CD4-positive, alpha-beta T cell treated with Interleukin-21 for 1 hour (primary cell): Measurements from ENCODE around the gene VTCN1.

ENCODE experiments used
- DNase-seq: peaks from one replicate; pipeline ENCODE4 v3.0.0-alpha.2; 2020

VTCN1 gene

GRCh38 chr1:117208580-117208979 is 2.1 kb downstream of the VTCN1 start:
- DNase-seq, result no peak

DNA sequence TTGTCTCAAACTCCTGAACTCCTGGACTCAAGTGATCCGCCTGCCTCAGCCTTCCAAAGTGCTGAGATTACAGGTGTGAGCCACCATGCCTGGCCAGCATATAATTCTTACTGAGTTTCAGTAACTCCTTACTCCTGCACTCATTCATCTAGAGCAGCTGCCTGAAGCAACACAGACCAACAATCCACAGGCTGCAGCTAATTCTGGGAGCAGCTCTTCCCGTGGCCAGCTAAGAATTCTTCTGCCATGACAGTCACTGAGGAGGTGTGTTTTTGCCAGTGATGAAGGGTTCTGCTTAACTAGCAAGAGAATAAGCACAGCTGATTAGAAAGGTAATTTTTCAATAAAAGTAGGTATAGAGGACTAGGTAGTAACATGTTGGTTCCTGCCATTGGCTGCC is 5.4 kb downstream of the VTCN1 start:
- DNase-seq, result no peak

GRCh38 chr1:117201808-117202207 is 8.9 kb downstream of the VTCN1 start:
- no peak for DNase-seq

- DNase-seq, result no peak
These were observed 12.6 kb downstream of the VTCN1 start for GRCh38 chr1:117198097-117198496.

DNA sequence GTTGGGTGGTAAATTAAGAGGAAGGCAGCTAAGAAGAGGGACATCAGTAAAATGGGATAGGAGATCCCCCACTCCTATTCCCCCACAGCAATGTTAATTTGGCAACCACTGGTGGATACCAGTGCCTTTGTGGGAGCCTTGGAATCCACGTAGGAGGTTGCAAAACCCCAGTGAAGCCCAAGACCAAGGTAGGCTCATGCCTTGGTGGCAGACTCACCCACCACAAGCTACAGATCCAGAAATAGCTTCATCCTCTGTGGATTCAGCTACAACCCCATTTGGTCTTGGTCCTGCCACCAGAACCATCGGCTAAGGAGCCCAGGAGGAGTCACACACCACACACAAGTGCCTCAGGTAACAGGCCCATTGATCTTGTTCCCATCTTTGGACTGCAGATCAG is 21.0 kb downstream of the VTCN1 start:
- DNase-seq, result no peak

- DNase-seq, result no peak
These were observed 21.8 kb downstream of the VTCN1 start for GRCh38 chr1:117188816-117189437.

GRCh38 chr1:117188170-117188815 is 22.4 kb downstream of the VTCN1 start:
- no peak for DNase-seq

- no peak for DNase-seq
These were observed 27.6 kb downstream of the VTCN1 start for GRCh38 chr1:117183112-117183511.

DNA sequence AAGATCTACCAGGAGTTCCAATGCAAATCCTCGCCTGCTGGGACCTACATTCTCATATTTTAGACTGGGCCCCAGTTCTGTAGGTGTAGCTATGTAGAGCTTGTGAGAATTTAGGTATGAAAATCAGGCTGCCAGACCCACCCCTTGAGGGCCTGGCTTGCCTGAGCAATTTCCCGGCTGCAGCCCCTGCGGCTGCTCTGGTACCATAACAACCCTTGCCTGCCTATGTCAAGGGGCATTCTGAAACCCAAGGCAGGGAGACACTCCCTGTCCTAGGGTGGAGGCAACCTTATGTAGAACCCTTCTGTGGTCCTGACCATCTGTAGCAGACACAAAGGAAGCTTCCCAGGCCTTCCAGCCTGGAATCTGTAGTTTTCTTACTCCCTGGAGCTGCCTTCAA is 28.4 kb downstream of the VTCN1 start:
- DNase-seq, result no peak

DNA sequence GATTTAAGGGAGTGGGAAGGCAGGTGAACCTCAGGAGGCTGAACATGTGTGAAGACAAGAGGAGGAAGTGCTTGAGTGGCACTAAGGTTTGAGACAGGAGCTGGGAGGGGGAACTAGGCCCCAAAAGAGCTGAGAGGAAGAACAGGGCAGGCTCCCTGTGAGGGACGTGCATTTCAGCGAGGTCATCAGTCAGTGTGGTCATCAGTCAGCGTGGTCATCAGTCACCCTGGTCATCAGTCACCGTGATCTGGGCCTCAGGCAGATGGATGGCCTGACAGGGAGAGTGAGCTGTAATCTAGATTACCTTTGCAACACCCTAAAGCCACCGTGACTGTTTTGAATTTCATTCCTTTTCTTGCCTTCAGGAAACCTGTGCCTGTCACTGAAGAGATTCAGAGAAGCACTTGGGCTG is 29.1 kb downstream of the VTCN1 start:
- DNase-seq, result no peak

- no peak for DNase-seq
These were observed 30.4 kb downstream of the VTCN1 start for GRCh38 chr1:117180147-117180967.

DNA sequence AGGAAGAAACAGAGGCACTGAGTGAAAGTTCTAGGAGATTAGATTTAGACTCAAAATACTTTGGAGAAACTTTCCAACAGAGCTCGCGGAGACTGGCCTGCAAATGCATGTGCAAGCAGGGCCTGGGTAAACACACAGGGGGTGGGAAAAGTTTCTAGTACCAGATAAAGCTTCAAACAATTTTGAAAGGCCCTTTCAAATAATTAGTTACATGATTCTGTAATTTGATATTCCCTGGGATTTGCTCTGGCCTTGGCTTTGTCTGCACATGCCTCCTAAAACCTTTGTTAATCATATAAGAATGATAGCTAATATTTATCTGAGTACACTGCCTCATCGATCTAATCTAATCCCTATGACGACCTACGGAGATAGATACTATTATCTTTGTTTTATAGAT is 31.3 kb downstream of the VTCN1 start:
- DNase-seq, result no peak

- DNase-seq, result no peak
These were observed 32.0 kb downstream of the VTCN1 start for GRCh38 chr1:117178756-117179155.

GRCh38 chr1:117177376-117177775 is 33.4 kb downstream of the VTCN1 start:
- no peak for DNase-seq

GRCh38 chr1:117176579-117176978 is 34.1 kb downstream of the VTCN1 start:
- no peak for DNase-seq

DNA sequence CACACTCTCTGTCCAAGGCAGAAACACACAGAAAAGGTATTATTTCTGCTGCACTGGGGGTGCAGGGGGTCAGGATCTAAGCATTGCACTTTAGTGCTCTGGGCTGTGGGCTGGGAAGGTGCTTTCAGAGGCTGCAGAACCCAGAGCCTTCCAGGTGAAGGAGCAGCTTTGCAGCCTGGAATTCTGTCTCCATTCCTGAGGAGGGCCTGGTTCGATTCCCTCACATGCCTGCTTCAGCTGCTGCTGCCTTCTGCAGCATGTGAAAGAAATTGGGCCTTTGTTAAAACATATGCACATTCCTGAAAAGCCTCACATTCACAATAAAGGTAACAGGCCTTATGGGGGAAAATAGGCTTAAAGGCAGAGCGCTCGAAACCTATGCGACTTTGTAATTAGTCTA is 35.9 kb downstream of the VTCN1 start:
- no peak for DNase-seq

DNA sequence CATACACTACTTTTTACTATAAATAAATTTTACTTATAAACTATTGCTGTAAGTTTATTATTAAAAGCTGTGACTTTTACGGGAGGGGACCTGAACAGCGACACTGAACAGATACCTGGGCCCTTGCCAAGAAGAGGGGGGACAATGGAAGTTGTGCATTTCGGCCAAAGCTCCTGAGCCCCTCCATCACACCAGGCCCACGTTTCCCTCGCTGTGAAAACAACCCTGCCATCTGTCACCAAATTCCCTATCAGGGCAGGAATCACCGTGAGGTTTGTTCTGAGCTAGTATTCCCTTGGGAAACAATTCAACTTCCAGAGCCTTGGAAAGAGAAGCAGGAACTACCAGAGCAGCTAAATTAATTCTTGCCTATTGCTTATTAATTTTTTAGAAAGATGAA is 37.0 kb downstream of the VTCN1 start:
- no peak for DNase-seq

GRCh38 chr1:117173006-117173405 is 37.7 kb downstream of the VTCN1 start:
- no peak for DNase-seq

GRCh38 chr1:117171900-117172511 is 38.7 kb downstream of the VTCN1 start:
- DNase-seq, result no peak

DNA sequence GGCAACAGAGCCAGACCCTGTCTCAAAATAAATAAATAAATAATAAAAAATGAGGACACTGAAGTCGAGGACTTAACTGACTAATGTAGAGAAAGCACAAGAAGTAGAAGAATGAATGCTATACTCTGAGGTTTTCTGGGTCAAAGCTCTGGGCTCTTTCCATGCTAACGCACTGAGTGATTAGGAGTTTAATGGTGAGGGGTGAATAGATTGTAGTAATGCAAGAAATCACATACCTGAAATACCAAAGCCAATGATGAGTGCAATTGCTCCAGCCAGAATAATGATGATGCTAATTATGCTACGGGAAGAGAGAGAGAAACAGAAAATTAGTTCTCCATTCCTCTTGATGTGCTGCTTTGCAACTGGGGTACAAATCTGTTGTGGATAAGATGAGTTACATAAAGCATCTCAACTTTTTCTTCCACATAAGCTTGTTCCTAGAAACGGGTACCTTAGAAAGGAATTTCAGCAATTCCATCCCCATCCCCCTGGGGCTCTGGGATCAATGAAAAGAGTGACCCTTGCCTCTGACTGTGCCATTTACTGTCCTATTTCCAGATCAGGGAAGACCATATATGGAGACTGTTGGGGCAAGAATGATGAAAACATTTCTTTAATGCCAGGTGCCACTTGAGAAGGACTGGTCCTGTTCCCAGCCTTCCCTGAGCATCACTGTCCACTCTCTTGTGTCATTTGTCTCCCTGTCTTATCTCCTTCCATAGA is 40.7 kb downstream of the VTCN1 start:
- no peak for DNase-seq

GRCh38 chr1:117167402-117167801 is 43.3 kb downstream of the VTCN1 start:
- no peak for DNase-seq

GRCh38 chr1:117166076-117166475 is 44.7 kb downstream of the VTCN1 start:
- DNase-seq, result no peak

DNA sequence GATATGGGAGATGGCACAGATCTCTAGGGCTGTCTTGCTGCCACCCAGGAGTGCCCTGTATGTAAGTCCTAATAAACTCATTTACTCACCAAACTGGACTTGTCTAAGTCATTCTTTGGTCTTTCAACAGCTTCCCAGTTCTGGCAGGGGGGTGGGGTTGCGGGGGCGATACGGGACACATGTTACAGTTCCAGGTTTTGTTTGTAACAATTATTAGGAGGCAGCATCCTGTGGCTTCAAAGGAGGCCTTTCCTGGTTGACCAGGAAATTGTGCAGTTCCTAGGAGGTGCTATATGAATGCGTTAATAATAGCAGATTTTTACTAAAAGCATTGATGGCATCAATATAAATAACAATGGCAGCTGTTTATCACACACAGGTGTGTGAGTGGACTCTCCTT is 46.5 kb downstream of the VTCN1 start:
- no peak for DNase-seq
